Fibroblast of villous mesenchyme (primary cell): ENCODE results near the gene CFAP65. TPM values are rescaled to one million over a fixed set of nuclear protein-coding genes. Genes with fewer than 3 reads are reported as not detected.

Source experiments
- DNase-seq: peaks from one replicate; pipeline ENCODE4 v3.0.0-alpha.2; 2010; ENCODE audit warnings: low read depth
- H3K4me3 ChIP-seq: 2 replicates; pipeline ENCODE4 v1.5.1; 2011; ENCODE audit warnings: low read depth, mild to moderate bottlenecking, low read length
- CTCF ChIP-seq: IDR thresholded peaks from 2 replicates; pipeline ENCODE4 v1.5.1; 2012; ENCODE audit warnings: low read depth, mild to moderate bottlenecking, low read length; ENCODE audit not compliant: insufficient read depth
- total RNA-seq: library from RNA; depleted of rRNA; stranded (reverse); fragments of >200 nt; gene quantifications from 2 replicates; pipeline ENCODE4 v1.2.3, GENCODE V29; 2012

The CFAP65 gene
- total RNA-seq, 1 donor, result not detected

- no peak for TF ChIP-seq CTCF
- no peak overlapping the region for H3K4me3 ChIP-seq
- no peak for DNase-seq
These were observed 18.7 kb upstream of the CFAP65 start for GRCh38 chr2:219059725-219060682.

GRCh38 chr2:219059375-219059724 lies 18.0 kb upstream of the CFAP65 start:
- DNase-seq, result no peak
- no peak for TF ChIP-seq CTCF
- H3K4me3 ChIP-seq, result no peak overlapping the region

- no peak overlapping the region for H3K4me3 ChIP-seq
- TF ChIP-seq CTCF, result no peak
- DNase-seq, result no peak
These were observed 17.4 kb upstream of the CFAP65 start for GRCh38 chr2:219058541-219059374.

GRCh38 chr2:219057709-219058540 lies 16.6 kb upstream of the CFAP65 start:
- no peak overlapping the region for H3K4me3 ChIP-seq
- peak; percentile 61 for DNase-seq
- TF ChIP-seq CTCF, result peak; percentile 81

- DNase-seq, result no peak
- TF ChIP-seq CTCF, result no peak
- no peak overlapping the region for H3K4me3 ChIP-seq
These were observed 15.8 kb upstream of the CFAP65 start for GRCh38 chr2:219056896-219057708.
